Measurements from ENCODE around the gene AGK. TPM values are rescaled to one million over a fixed set of nuclear protein-coding genes. Genes with fewer than 3 reads are reported as not detected.
A peak's percentile ranks its signal among the peaks of the same experiment; 100 is the strongest.

Gene AGK
- total and polyA plus RNA-seq, 4 donors, result 7.2 to 13.6 (median 8.9) TPM

GRCh38 chr7:141550386-141551093, 670 bp upstream of the AGK start:
- 63% methylated on average over 18 of the region's 18 CpGs for WGBS
- TF ChIP-seq RAD21 (IDR thresholded peaks at IDR 0.05) (no peak), HNF4G (IDR thresholded peaks at IDR 0.05) (no peak), YY1 (IDR thresholded peaks at IDR 0.05) (no peak), HNF4A (conservative IDR thresholded peaks at IDR 0.05) (no peak), FOXA1 (IDR thresholded peaks at IDR 0.05) (no peak), NR2F2 (IDR thresholded peaks at IDR 0.05) (no peak), ATF3 (IDR thresholded peaks at IDR 0.05) (no peak), TAF1 (conservative IDR thresholded peaks at IDR 0.05) (no peak), EGR1 (IDR thresholded peaks at IDR 0.05; ENCODE audit: low read depth in 2 of 2) (no peak), MAX (IDR thresholded peaks at IDR 0.05) (no peak), CTCF (IDR thresholded peaks at IDR 0.05; ENCODE audit: low read depth, low read length, missing input control) (no peak), JUND (IDR thresholded peaks at IDR 0.05) (no peak), GABPA (IDR thresholded peaks at IDR 0.05 in 1 of 2, conservative IDR thresholded peaks at IDR 0.05 in 1 of 2) (no peak), ZBTB33 (IDR thresholded peaks at IDR 0.05) (no peak), FOXA2 (IDR thresholded peaks at IDR 0.05) (no peak), RXRA (IDR thresholded peaks at IDR 0.05) (no peak), REST (IDR thresholded peaks at IDR 0.05) (no peak), SP1 (IDR thresholded peaks at IDR 0.05) (no peak)
- Histone ChIP-seq H3K27me3 (ENCODE audit: control insufficient read depth in 4 of 4, insufficient read depth in 4 of 4, low read length in 3 of 4) (no peaks in the 10 kb centered on the region), H3K4me1 (ENCODE audit: control insufficient read depth in 4 of 4, insufficient read depth in 4 of 4, low read length in 3 of 4) (peaks cover 0 to 9% (median 9%) of the 10 kb centered on the region in 4 donors), H3K9me3 (ENCODE audit: control insufficient read depth in 4 of 4, low read length in 3 of 4) (no peaks in the 10 kb centered on the region), H3K4me3 (ENCODE audit: low read depth in 1 of 3, low read length in 3 of 3) (peak overlapping the region; percentile 62 to 72 (median 68)), H3K36me3 (ENCODE audit: control insufficient read depth in 4 of 4, insufficient read depth in 3 of 4, low read depth in 1 of 4, low read length in 3 of 4) (peaks cover 0 to 3% (median under 1%) of the 10 kb centered on the region in 4 donors), H3K27ac (ENCODE audit: low read depth in 1 of 2, low read length in 2 of 2) (no peak overlapping the region), H3K9ac (ENCODE audit: low read depth in 1 of 2, low read length in 2 of 2) (peak overlapping the region in 1 of 2 donors; percentile 28)
- no peak for DNase-seq (ENCODE audit: low spot score)
